ENCODE data around the gene LIN28B. TPM values are rescaled to one million over a fixed set of nuclear protein-coding genes. Genes with fewer than 3 reads are reported as not detected.
"Not testable (repeated sequence)": the region's sequence is repeated elsewhere in the genome, so short reads cannot be mapped to it uniquely, and the experiment has no call there.

LIN28B gene
- total RNA-seq, 1 donor from 2014 or later: under 0.01 TPM

DNA sequence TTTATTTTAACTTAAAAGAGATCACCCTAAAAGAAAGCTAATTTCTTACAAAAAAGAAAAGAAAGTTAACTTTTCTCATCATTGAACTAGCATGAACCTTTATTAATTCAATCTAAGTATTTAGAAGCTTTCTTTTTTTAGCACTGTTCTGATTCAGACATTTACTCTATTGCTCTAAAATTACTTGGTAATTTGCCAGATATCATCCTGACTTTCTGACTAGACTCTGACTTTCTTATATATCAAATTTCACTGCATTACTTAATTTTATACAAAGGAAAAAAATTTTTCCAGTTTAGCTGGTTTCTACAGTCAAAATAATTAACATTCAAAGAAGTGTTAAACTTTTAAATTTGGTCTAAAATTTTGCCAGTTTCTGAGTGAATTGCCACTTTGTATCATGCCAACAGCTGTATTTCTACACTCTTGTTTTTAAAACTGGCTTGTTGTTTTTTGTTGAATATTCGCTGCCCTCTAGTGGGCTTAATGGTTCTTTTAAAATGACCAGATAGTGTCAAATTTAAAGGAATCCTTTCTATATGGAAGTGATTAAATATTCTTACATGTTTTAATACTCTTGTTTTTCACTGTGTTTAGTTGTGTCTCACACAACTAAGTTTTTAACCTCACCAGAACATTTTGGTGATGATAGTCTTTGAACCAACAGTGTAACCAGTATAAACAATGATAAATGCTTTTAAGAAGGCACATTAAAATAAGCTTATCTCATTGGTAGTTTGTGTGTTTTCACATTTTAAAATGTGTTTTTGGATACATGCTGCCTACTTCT is 120.9 kb downstream of the LIN28B start:
- no peak overlapping the region for H3K4me3 ChIP-seq (ENCODE audit: low read length in 3 of 3)
- no peaks in the 10 kb centered on the region for H3K27me3 ChIP-seq (ENCODE audit: control insufficient read depth in 3 of 3, insufficient read depth in 3 of 3, low read length in 3 of 3)

DNA sequence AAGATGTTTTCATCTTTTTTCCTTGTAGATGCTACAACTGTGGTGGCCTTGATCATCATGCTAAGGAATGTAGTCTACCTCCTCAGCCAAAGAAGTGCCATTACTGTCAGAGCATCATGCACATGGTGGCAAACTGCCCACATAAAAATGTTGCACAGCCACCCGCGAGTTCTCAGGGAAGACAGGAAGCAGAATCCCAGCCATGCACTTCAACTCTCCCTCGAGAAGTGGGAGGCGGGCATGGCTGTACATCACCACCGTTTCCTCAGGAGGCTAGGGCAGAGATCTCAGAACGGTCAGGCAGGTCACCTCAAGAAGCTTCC is 121.4 kb downstream of the LIN28B start:
- Histone ChIP-seq H3K27ac (ENCODE audit: low read depth, low read length) (no peak overlapping the region), H3K4me1 (ENCODE audit: control insufficient read depth in 3 of 3, insufficient read depth in 3 of 3, low read length in 3 of 3) (no peaks in the 10 kb centered on the region), H3K4me3 (ENCODE audit: low read length in 3 of 3) (no peak overlapping the region), H3K27me3 (ENCODE audit: control insufficient read depth in 3 of 3, insufficient read depth in 3 of 3, low read length in 3 of 3) (no peaks in the 10 kb centered on the region), H3K9ac (ENCODE audit: low read depth in 1 of 3, low read length in 3 of 3) (no peak overlapping the region), H3K9me3 (ENCODE audit: control insufficient read depth in 3 of 3, low read length in 3 of 3) (no peaks in the 10 kb centered on the region), H3K36me3 (ENCODE audit: control insufficient read depth in 3 of 3, insufficient read depth in 3 of 3, low read length in 3 of 3) (no peaks in the 10 kb centered on the region)

More for the DNA sequence above, 120.9 kb downstream of the LIN28B start:
- Histone ChIP-seq H3K4me1 (ENCODE audit: control insufficient read depth in 3 of 3, insufficient read depth in 3 of 3, low read length in 3 of 3) (no peaks in the 10 kb centered on the region), H3K27ac (ENCODE audit: low read depth, low read length) (no peak overlapping the region), H3K9me3 (ENCODE audit: control insufficient read depth in 3 of 3, low read length in 3 of 3) (no peaks in the 10 kb centered on the region), H3K36me3 (ENCODE audit: control insufficient read depth in 3 of 3, insufficient read depth in 3 of 3, low read length in 3 of 3) (no peaks in the 10 kb centered on the region), H3K9ac (ENCODE audit: low read depth in 1 of 3, low read length in 3 of 3) (no peak overlapping the region)

- no peak overlapping the region for H3K9ac ChIP-seq (ENCODE audit: low read depth in 1 of 3, low read length in 3 of 3)
- H3K9me3 ChIP-seq (ENCODE audit: control insufficient read depth in 3 of 3, low read length in 3 of 3): no peaks in the 10 kb centered on the region
- no peaks in the 10 kb centered on the region for H3K27me3 ChIP-seq (ENCODE audit: control insufficient read depth in 3 of 3, insufficient read depth in 3 of 3, low read length in 3 of 3)
- no peak overlapping the region for H3K27ac ChIP-seq (ENCODE audit: low read depth, low read length)
- H3K4me1 ChIP-seq (ENCODE audit: control insufficient read depth in 3 of 3, insufficient read depth in 3 of 3, low read length in 3 of 3): no peaks in the 10 kb centered on the region
- no peaks in the 10 kb centered on the region for H3K36me3 ChIP-seq (ENCODE audit: control insufficient read depth in 3 of 3, insufficient read depth in 3 of 3, low read length in 3 of 3)
- no peak overlapping the region for H3K4me3 ChIP-seq (ENCODE audit: low read length in 3 of 3)
Observed at GRCh38 chr6:105080279-105080678, 123.4 kb downstream of the LIN28B start.

DNA sequence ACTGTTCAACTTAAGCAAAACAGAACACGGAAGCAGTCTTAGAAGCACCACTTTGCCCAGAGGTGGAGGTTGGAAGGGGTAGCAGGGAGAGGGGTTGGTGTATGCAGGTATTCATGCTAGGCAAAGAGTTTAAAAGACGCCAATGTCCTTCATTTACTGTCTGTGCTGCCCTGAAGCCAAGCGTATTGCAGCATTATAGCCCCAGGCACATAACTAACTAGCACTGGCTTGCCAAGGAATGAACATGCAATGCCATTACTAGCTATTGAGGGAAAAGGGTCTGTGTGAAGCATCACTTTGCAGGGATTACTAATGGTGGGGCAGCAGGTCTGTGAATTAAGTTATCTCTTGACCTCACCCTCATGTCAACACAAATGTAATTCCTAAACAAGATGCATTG is 124.8 kb downstream of the LIN28B start:
- H3K9me3 ChIP-seq (ENCODE audit: control insufficient read depth in 3 of 3, low read length in 3 of 3); H3K4me1 ChIP-seq (ENCODE audit: control insufficient read depth in 3 of 3, insufficient read depth in 3 of 3, low read length in 3 of 3); H3K27ac ChIP-seq (ENCODE audit: low read depth, low read length); H3K4me3 ChIP-seq (ENCODE audit: low read length in 3 of 3); H3K9ac ChIP-seq (ENCODE audit: low read depth in 1 of 3, low read length in 3 of 3); H3K27me3 ChIP-seq (ENCODE audit: control insufficient read depth in 3 of 3, insufficient read depth in 3 of 3, low read length in 3 of 3); H3K36me3 ChIP-seq (ENCODE audit: control insufficient read depth in 3 of 3, insufficient read depth in 3 of 3, low read length in 3 of 3): not testable (repeated sequence)

- Histone ChIP-seq H3K4me3 (ENCODE audit: low read length in 3 of 3) (no peak overlapping the region), H3K4me1 (ENCODE audit: control insufficient read depth in 3 of 3, insufficient read depth in 3 of 3, low read length in 3 of 3) (peaks cover 5 to 6% (median 5%) of the 10 kb centered on the region in 3 donors), H3K9me3 (ENCODE audit: control insufficient read depth in 3 of 3, low read length in 3 of 3) (no peaks in the 10 kb centered on the region), H3K36me3 (ENCODE audit: control insufficient read depth in 3 of 3, insufficient read depth in 3 of 3, low read length in 3 of 3) (no peaks in the 10 kb centered on the region), H3K27me3 (ENCODE audit: control insufficient read depth in 3 of 3, insufficient read depth in 3 of 3, low read length in 3 of 3) (no peaks in the 10 kb centered on the region), H3K9ac (ENCODE audit: low read depth in 1 of 3, low read length in 3 of 3) (no peak overlapping the region), H3K27ac (ENCODE audit: low read depth, low read length) (no peak overlapping the region)
Observed at GRCh38 chr6:105087571-105088211, 130.8 kb downstream of the LIN28B start.

DNA sequence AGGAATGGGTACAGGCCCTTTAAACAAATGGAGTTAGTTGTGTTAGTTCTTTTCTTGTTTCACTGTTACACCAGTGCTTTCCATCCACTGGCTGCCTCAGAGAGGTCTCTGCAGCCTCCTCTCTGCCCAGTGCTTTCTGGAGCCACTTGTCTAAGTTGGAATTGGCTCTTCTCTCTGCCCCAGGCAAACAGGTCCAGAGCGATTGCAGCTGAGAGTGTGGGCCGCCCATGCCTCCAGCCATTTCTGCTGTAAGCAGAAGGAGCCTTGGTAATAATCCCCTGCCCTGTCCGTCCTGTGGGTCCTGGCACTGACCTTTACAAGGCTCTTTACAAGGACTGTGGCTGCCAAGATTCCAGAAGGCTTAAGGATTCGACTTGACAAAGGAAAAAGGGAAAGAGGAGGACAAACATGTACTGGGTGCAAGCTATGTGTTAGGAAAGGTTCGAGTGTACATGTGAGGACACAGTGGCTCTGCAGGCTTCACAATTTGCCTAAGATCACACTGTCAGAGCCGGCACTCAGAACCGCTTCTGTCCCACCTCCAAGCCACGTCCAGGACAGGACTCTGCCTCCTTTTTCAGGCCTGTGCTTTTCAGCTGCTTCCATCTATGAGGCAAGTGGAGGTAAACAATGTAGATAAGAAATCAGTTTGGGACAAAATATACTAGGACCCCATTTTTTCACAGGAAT is 134.4 kb downstream of the LIN28B start:
- H3K9ac ChIP-seq (ENCODE audit: low read depth in 1 of 3, low read length in 3 of 3): peak overlapping the region in 2 of 3 donors; percentile 33 to 40
- H3K4me1 ChIP-seq (ENCODE audit: control insufficient read depth in 3 of 3, insufficient read depth in 3 of 3, low read length in 3 of 3): peaks cover 5 to 6% (median 5%) of the 10 kb centered on the region in 3 donors
- H3K27me3 ChIP-seq (ENCODE audit: control insufficient read depth in 3 of 3, insufficient read depth in 3 of 3, low read length in 3 of 3): no peaks in the 10 kb centered on the region
- no peak overlapping the region for H3K4me3 ChIP-seq (ENCODE audit: low read length in 3 of 3)
- peaks cover 0 to 3% (median 2%) of the 10 kb centered on the region in 3 donors for H3K36me3 ChIP-seq (ENCODE audit: control insufficient read depth in 3 of 3, insufficient read depth in 3 of 3, low read length in 3 of 3)
- no peak overlapping the region for H3K27ac ChIP-seq (ENCODE audit: low read depth, low read length)
- H3K9me3 ChIP-seq (ENCODE audit: control insufficient read depth in 3 of 3, low read length in 3 of 3): no peaks in the 10 kb centered on the region

DNA sequence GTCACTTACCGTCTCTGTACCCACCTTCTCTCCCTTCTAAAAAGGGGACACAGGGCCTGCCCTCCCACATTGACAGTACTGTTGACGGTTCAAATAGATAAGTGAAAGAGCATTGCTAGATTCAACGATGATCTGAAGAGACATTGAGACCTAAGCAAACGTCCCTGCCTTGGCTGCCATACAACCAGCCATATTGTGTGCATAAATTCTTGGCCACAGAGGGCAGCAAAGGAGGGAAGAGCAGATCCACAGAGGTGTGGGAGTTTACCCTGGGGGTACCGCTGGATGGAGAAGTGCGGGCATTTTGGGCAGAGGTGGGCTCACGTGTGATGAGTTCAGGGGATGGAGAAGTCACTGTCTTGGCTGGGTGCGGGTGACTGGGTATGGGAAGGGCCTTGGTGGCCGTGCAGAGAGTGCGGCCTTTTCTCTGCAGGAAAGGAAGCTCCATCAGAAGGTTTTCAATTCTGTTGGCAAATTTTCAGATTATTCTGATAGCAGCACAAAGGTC is 137.3 kb downstream of the LIN28B start:
- Histone ChIP-seq H3K9me3 (ENCODE audit: control insufficient read depth in 3 of 3, low read length in 3 of 3) (no peaks in the 10 kb centered on the region), H3K9ac (ENCODE audit: low read depth in 1 of 3, low read length in 3 of 3) (no peak overlapping the region), H3K27ac (ENCODE audit: low read depth, low read length) (no peak overlapping the region), H3K4me3 (ENCODE audit: low read length in 3 of 3) (no peak overlapping the region), H3K36me3 (ENCODE audit: control insufficient read depth in 3 of 3, insufficient read depth in 3 of 3, low read length in 3 of 3) (peaks cover 15 to 21% (median 16%) of the 10 kb centered on the region in 3 donors), H3K27me3 (ENCODE audit: control insufficient read depth in 3 of 3, insufficient read depth in 3 of 3, low read length in 3 of 3) (no peaks in the 10 kb centered on the region), H3K4me1 (ENCODE audit: control insufficient read depth in 3 of 3, insufficient read depth in 3 of 3, low read length in 3 of 3) (peaks cover 5 to 6% (median 5%) of the 10 kb centered on the region in 3 donors)

DNA sequence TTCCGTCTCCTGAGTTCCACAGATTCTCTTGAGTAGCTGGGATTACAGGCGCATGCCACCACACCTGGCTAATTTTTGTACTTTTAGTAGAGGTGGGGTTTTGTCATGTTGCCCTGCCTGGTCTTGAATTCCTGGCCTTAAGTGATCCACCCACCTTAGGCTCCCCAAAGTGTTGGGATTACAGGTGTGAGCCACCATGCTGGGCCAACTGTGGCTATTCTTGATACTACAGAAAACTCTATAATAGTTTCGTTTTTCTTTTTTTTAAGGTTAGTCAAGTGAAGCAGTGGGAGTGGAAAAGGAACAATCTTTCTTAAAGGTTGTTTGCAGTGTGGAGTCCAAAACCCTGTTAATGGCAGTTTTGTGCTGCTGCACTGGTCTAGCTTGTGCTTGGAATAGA is 138.2 kb downstream of the LIN28B start:
- peaks cover 23 to 30% (median 23%) of the 10 kb centered on the region in 3 donors for H3K36me3 ChIP-seq (ENCODE audit: control insufficient read depth in 3 of 3, insufficient read depth in 3 of 3, low read length in 3 of 3)
- H3K9me3 ChIP-seq (ENCODE audit: control insufficient read depth in 3 of 3, low read length in 3 of 3): no peaks in the 10 kb centered on the region
- H3K27ac ChIP-seq (ENCODE audit: low read depth, low read length): no peak overlapping the region

DNA sequence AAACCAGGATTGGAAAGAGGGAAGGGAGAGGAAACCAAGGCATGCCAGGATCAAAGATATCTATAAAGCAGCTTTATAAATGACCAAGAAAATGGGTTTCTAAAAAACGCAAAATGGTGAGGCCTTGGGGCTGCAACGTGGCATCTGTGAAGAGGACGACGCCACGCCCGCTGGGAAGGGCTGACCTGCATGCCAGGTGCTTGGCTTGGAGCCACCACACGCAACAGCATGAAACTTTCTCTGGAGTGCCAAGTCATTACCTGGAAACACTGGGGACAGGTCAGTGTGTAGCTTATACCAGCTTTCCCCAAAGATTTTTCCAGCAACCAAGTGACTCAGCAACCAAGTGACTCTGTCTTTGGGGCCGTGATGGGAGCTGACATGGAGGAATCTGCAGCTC is 140.4 kb downstream of the LIN28B start:
- peaks cover 23 to 30% (median 28%) of the 10 kb centered on the region in 3 donors for H3K36me3 ChIP-seq (ENCODE audit: control insufficient read depth in 3 of 3, insufficient read depth in 3 of 3, low read length in 3 of 3)
- H3K9ac ChIP-seq (ENCODE audit: low read depth in 1 of 3, low read length in 3 of 3): no peak overlapping the region
- H3K27me3 ChIP-seq (ENCODE audit: control insufficient read depth in 3 of 3, insufficient read depth in 3 of 3, low read length in 3 of 3): no peaks in the 10 kb centered on the region
- peaks cover 8 to 11% (median 10%) of the 10 kb centered on the region in 3 donors for H3K4me1 ChIP-seq (ENCODE audit: control insufficient read depth in 3 of 3, insufficient read depth in 3 of 3, low read length in 3 of 3)
- no peak overlapping the region for H3K4me3 ChIP-seq (ENCODE audit: low read length in 3 of 3)
- no peaks in the 10 kb centered on the region for H3K9me3 ChIP-seq (ENCODE audit: control insufficient read depth in 3 of 3, low read length in 3 of 3)
- no peak overlapping the region for H3K27ac ChIP-seq (ENCODE audit: low read depth, low read length)

More for the DNA sequence above, 138.2 kb downstream of the LIN28B start:
- no peak overlapping the region for H3K9ac ChIP-seq (ENCODE audit: low read depth in 1 of 3, low read length in 3 of 3)
- no peak overlapping the region for H3K4me3 ChIP-seq (ENCODE audit: low read length in 3 of 3)
- peaks cover 5 to 6% (median 5%) of the 10 kb centered on the region in 3 donors for H3K4me1 ChIP-seq (ENCODE audit: control insufficient read depth in 3 of 3, insufficient read depth in 3 of 3, low read length in 3 of 3)
- H3K27me3 ChIP-seq (ENCODE audit: control insufficient read depth in 3 of 3, insufficient read depth in 3 of 3, low read length in 3 of 3): no peaks in the 10 kb centered on the region

GRCh38 chr6:105099371-105099770 is 142.5 kb downstream of the LIN28B start:
- no peak overlapping the region for H3K9ac ChIP-seq (ENCODE audit: low read depth in 1 of 3, low read length in 3 of 3)
- no peak overlapping the region for H3K27ac ChIP-seq (ENCODE audit: low read depth, low read length)
- H3K27me3 ChIP-seq (ENCODE audit: control insufficient read depth in 3 of 3, insufficient read depth in 3 of 3, low read length in 3 of 3): no peaks in the 10 kb centered on the region
- no peak overlapping the region for H3K4me3 ChIP-seq (ENCODE audit: low read length in 3 of 3)
- no peaks in the 10 kb centered on the region for H3K9me3 ChIP-seq (ENCODE audit: control insufficient read depth in 3 of 3, low read length in 3 of 3)
- H3K36me3 ChIP-seq (ENCODE audit: control insufficient read depth in 3 of 3, insufficient read depth in 3 of 3, low read length in 3 of 3): peaks cover 23 to 28% (median 27%) of the 10 kb centered on the region in 3 donors
- H3K4me1 ChIP-seq (ENCODE audit: control insufficient read depth in 3 of 3, insufficient read depth in 3 of 3, low read length in 3 of 3): peaks cover 10 to 15% (median 12%) of the 10 kb centered on the region in 3 donors
